ENCODE results near the gene KLRG1.

DNA sequence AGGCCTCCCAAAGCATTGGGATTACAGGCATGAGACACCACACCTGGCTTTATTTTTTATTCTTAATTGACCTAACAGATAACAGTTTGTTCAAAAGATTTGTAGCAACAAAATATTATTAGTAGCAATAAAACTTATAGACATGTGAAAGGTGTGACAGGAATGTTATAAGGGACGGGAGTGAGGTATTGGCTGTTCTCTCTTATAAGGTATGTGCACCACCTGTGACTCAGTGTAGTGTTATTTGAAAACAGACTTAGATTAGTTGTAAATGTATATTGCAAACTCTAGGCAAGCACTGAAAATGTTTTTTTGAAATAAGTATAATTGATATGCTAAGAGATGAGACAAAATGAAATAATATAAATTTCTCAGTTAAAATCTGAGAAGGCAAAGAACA is 57.8 kb downstream of the KLRG1 start:
- TF ChIP-seq POLR2A (IDR thresholded peaks at IDR 0.05; ENCODE audit: low read length): no peak
- no peak for TF ChIP-seq GATA1 (IDR thresholded peaks at IDR 0.05; ENCODE audit: low read depth, low read length)

All from erythroblast (primary cell).